Endothelial cell of umbilical vein (primary cell): ENCODE measurements around the gene CENPK. TPM values are rescaled to one million over a fixed set of nuclear protein-coding genes. Genes with fewer than 3 reads are reported as not detected.

Experiments used
- BruUV-seq: library from RNA; stranded (reverse); fragments of 400-500 nt; replicated peaks from 2 replicates; lab custom pipeline; 2021; lab: Mats Ljungman, UMichigan
- CTCF ChIA-PET: fragments of 300-600, 350-600 bp; sonication (Branson Sonifier 250); formaldehyde crosslinking; loops from one replicate; lab custom pipeline; 2021; ENCODE audit warnings: antibody characterized with exemption, inconsistent platforms; lab: Charles Lee
- POLR2A ChIA-PET: fragments of 300-600, 350-600 bp; sonication (Branson Sonifier 250); formaldehyde crosslinking; loops from one replicate; lab custom pipeline; 2021; ENCODE audit warnings: antibody characterized with exemption, inconsistent platforms; lab: Charles Lee
- DNase-seq: peaks from one replicate; pipeline ENCODE4 v3.0.0-alpha.2; 2011; ENCODE audit warnings: low read depth, low spot score
- FAIRE-seq: peaks from 2 replicates; lab custom pipeline; 2011; peaks lifted over from hg19 to GRCh38; lab: Jason Lieb, UNC
- H2AFZ ChIP-seq: 2 replicates; pipeline ENCODE4 v1.6.0; 2012; ENCODE audit warnings: low read depth, low read length, control low read depth, inconsistent platforms
- H3K27ac ChIP-seq: 2 replicates; pipeline ENCODE4 v1.5.1; 2011; ENCODE audit warnings: low read depth, mild to moderate bottlenecking, control low read depth, low read length, moderate library complexity; ENCODE audit not compliant: insufficient read depth
- H3K27me3 ChIP-seq, 2 experiments: 2 replicates each; pipeline versions ENCODE4 v1.6.0 to v1.6.1; 2011; ENCODE audit warnings: low read length in 2 of 2, mixed read lengths in 1 of 2; ENCODE audit not compliant: control insufficient read depth in 2 of 2, insufficient read depth in 2 of 2
- H3K36me3 ChIP-seq, 2 experiments: 2 replicates in 1 of 2; 3 replicates in 1 of 2; pipeline ENCODE4 v1.5.1; 2011; ENCODE audit warnings: low read length in 2 of 2, mild to moderate bottlenecking in 1 of 2, moderate library complexity in 1 of 2; ENCODE audit not compliant: control insufficient read depth in 2 of 2, insufficient read depth in 2 of 2; ENCODE audit errors: extremely low read depth in 1 of 2
- H3K4me1 ChIP-seq: 3 replicates; pipeline ENCODE4 v1.5.1; 2011; ENCODE audit warnings: mild to moderate bottlenecking, low read length; ENCODE audit not compliant: control insufficient read depth, insufficient read depth; ENCODE audit errors: extremely low read depth
- H3K4me2 ChIP-seq: 2 replicates; pipeline ENCODE4 v1.6.1; 2011; ENCODE audit warnings: low read length, control low read depth, mixed read lengths; ENCODE audit not compliant: insufficient read depth
- H3K4me3 ChIP-seq, 3 experiments: fragments of 200-600 bp in 1 of 3; sonication (generic), shearing (Covaris generic) in 1 of 3; replicated peaks in 1 of 3; 2 replicates each; pipeline ENCODE4 v1.5.1; 2011 to 2016; ENCODE audit warnings: control low read depth in 3 of 3, low read length in 3 of 3, mild to moderate bottlenecking in 2 of 3, inconsistent platforms in 1 of 3, low read depth in 1 of 3, moderate library complexity in 1 of 3; ENCODE audit not compliant: insufficient read depth in 1 of 3
- H3K79me2 ChIP-seq: 2 replicates; pipeline ENCODE4 v1.6.0; 2012; ENCODE audit warnings: low read length, inconsistent platforms; ENCODE audit not compliant: control insufficient read depth, insufficient read depth
- H3K9ac ChIP-seq: replicated peaks from 2 replicates; pipeline ENCODE3; 2011; ENCODE audit warnings: low read length, control low read depth; ENCODE audit not compliant: insufficient read depth; ENCODE audit errors: extremely low read depth
- H3K9me1 ChIP-seq: replicated peaks from 3 replicates; pipeline ENCODE4 v1.6.0; 2011; ENCODE audit warnings: mild to moderate bottlenecking, low read length; ENCODE audit not compliant: control insufficient read depth, insufficient read depth; ENCODE audit errors: extremely low read depth
- H3K9me3 ChIP-seq: replicated peaks from 2 replicates; pipeline ENCODE4 v1.5.1; 2012; ENCODE audit warnings: low read length, inconsistent platforms; ENCODE audit not compliant: control insufficient read depth, insufficient read depth
- H4K20me1 ChIP-seq: replicated peaks from 2 replicates; pipeline ENCODE3; 2011; ENCODE audit warnings: mild to moderate bottlenecking, low read length; ENCODE audit not compliant: control insufficient read depth, insufficient read depth; ENCODE audit errors: extremely low read depth
- EZH2 ChIP-seq: IDR thresholded peaks from 2 replicates; pipeline ENCODE4 v1.6.1; 2012; ENCODE audit warnings: borderline replicate concordance, low read depth, mild to moderate bottlenecking, moderate library complexity, low read length, inconsistent platforms; ENCODE audit not compliant: severe bottlenecking
- GATA2 ChIP-seq: IDR thresholded peaks from 2 replicates; pipeline ENCODE4 v1.7.0; 2011; ENCODE audit warnings: low read depth, mild to moderate bottlenecking, moderate library complexity, mixed read lengths, low read length; ENCODE audit not compliant: insufficient read length, insufficient read depth
- POLR2A ChIP-seq: IDR thresholded peaks from 2 replicates; pipeline ENCODE4 v1.6.1; 2012; ENCODE audit warnings: low read depth, mild to moderate bottlenecking, control low read depth, low read length
- dilution Hi-C: fragments of 300-500 bp; cut with MboI; formaldehyde crosslinking; loops from one replicate; pipeline ENCODE4 v1.15.0; 2019; ENCODE audit warnings: low sequenced_read_pairs; ENCODE audit not compliant: extremely low pct_ligation_motif_present
- intact Hi-C: fragments of 100-400 bp; cut with micrococcal nuclease; formaldehyde crosslinking; loops from one replicate; pipeline ENCODE4 v1.10.0; 2022
- polyA plus RNA-seq, 4 experiments: library from polyadenylated mRNA; depleted of rRNA in 3 of 4; stranded (reverse) in 3 of 4; unstranded in 1 of 4; fragments of >200 nt; gene quantifications; 2 replicates each; pipeline versions ENCODE4 v1.2.1 to v1.2.3, GENCODE V29; 2011 to 2012; ENCODE audit warnings: missing spikeins in 1 of 4
- total RNA-seq: library from RNA; stranded (reverse); gene quantifications from 2 replicates; pipeline ENCODE4 v1.2.3, GENCODE V29; 2021
- TF ChIP-seq, protein P1 (sequence below): IDR thresholded peaks from 2 replicates; pipeline ENCODE4 v1.6.1; 2011; ENCODE audit not compliant: insufficient read depth, insufficient read length
- TF ChIP-seq, protein P2 (sequence below), 2 donors: IDR thresholded peaks; 1 replicate in 1 of 2; 2 replicates in 1 of 2; pipeline ENCODE4 v1.5.1; 2011; ENCODE audit warnings: low read length in 2 of 2, mild to moderate bottlenecking in 2 of 2, moderate library complexity in 2 of 2, control low read depth in 1 of 2, inconsistent platforms in 1 of 2, low read depth in 1 of 2; ENCODE audit not compliant: insufficient read depth in 1 of 2; ENCODE audit errors: extremely low read depth in 1 of 2

CENPK gene
- total and polyA plus RNA-seq, 2 donors (not counting 3 experiments of a cell fraction or from before 2014, with no cell fraction given), result 8.0 to 50.7 TPM

DNA sequence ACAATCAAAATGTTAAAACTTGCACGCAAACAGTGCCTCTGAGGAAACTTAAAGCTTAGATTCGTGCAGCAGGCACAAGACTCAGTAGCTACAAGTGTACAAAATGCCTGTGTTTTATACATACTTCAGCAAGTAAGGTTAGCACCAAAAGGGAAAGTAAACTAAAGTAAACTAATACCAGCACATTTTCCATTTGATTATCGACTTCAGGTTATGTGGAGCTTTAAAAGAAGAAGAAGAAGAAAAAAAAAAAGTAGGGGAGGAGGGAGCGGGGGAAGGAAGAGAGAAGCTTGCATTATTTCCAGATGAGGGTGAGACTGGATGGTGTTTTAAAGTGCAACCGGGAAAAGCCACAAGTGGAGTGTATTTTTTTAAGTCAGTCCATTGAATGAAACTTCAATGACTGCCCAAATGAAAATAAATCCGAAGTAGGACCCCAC lies 80.7 kb downstream of the CENPK start:
- no peaks in the 10 kb centered on the region for H3K27me3 ChIP-seq
- H2AFZ ChIP-seq, result peak overlapping the region; percentile 33
- dilution Hi-C loops (no loop called here), intact Hi-C loops (loop anchor here (1.0 to 5.0 kb wide), 6 partner anchors 220 to 975 kb away; partner anchors contain the start of gene RGS7BP)
- H3K4me2 ChIP-seq, result peak overlapping the region; percentile 100
- H3K9ac ChIP-seq, result peak overlapping the region; percentile 94
- FAIRE-seq (no peak), DNase-seq (peak; percentile 75)
- TF ChIP-seq POLR2A (no peak), EZH2 (no peak), GATA2 (no peak)
- TF ChIP-seq, protein P1, sequence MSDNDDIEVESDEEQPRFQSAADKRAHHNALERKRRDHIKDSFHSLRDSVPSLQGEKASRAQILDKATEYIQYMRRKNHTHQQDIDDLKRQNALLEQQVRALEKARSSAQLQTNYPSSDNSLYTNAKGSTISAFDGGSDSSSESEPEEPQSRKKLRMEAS, result no peak
- TF ChIP-seq, protein P2, sequence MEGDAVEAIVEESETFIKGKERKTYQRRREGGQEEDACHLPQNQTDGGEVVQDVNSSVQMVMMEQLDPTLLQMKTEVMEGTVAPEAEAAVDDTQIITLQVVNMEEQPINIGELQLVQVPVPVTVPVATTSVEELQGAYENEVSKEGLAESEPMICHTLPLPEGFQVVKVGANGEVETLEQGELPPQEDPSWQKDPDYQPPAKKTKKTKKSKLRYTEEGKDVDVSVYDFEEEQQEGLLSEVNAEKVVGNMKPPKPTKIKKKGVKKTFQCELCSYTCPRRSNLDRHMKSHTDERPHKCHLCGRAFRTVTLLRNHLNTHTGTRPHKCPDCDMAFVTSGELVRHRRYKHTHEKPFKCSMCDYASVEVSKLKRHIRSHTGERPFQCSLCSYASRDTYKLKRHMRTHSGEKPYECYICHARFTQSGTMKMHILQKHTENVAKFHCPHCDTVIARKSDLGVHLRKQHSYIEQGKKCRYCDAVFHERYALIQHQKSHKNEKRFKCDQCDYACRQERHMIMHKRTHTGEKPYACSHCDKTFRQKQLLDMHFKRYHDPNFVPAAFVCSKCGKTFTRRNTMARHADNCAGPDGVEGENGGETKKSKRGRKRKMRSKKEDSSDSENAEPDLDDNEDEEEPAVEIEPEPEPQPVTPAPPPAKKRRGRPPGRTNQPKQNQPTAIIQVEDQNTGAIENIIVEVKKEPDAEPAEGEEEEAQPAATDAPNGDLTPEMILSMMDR (IDR thresholded peaks at IDR 0.05; ENCODE audit: extremely low read depth in 1 of 2, insufficient read depth in 1 of 2, low read depth in 1 of 2, low read length in 2 of 2), result no peak
- peaks cover 40% of the 10 kb centered on the region for H3K79me2 ChIP-seq
- peak overlapping the region; percentile 64 to 98 (median 96) for H3K4me3 ChIP-seq
- no peaks in the 10 kb centered on the region for H4K20me1 ChIP-seq
- peak overlapping the region; percentile 87 for H3K27ac ChIP-seq
- H3K36me3 ChIP-seq, result no peaks in the 10 kb centered on the region
- BruUV-seq, result no TSS peak
- POLR2A ChIA-PET, result interaction anchor here (0.9 to 1.4 kb wide), 3 partner anchors 82 to 671 kb away, joined by 3 to 6 read pairs (median 5); no protein-coding TSS in a partner anchor
- H3K4me1 ChIP-seq, result peaks cover 31% of the 10 kb centered on the region
- no peaks in the 10 kb centered on the region for H3K9me1 ChIP-seq
- H3K9me3 ChIP-seq, result no peaks in the 10 kb centered on the region
- CTCF ChIA-PET, result interaction anchor here (1.0 to 7.8 kb wide), 19 partner anchors 58 to 848 kb away, joined by 3 to 275 read pairs (median 12); partner anchors contain the start of genes CENPK and PPWD1
